Muscle layer of colon (tissue), 2 donors: ENCODE results near the gene PDYN.
"Not testable (repeated sequence)": the region's sequence is repeated elsewhere in the genome, so short reads cannot be mapped to it uniquely, and the experiment has no call there.

ENCODE experiments used
- H3K27ac ChIP-seq: one replicate; pipeline ENCODE4 v1.7.0; 2013; ENCODE audit warnings: low read depth, mild to moderate bottlenecking, low read length, moderate library complexity
- H3K27me3 ChIP-seq, 2 donors: one replicate each; pipeline ENCODE4 v1.7.0; 2013; ENCODE audit warnings: low read length in 2 of 2, mild to moderate bottlenecking in 2 of 2; ENCODE audit not compliant: insufficient read depth in 2 of 2, control insufficient read depth in 1 of 2
- H3K36me3 ChIP-seq: one replicate; pipeline ENCODE4 v1.7.0; 2013; ENCODE audit warnings: mild to moderate bottlenecking, low read length; ENCODE audit not compliant: insufficient read depth
- H3K4me1 ChIP-seq: one replicate; pipeline ENCODE4 v1.7.0; 2013; ENCODE audit warnings: mild to moderate bottlenecking, low read length; ENCODE audit not compliant: insufficient read depth
- H3K4me3 ChIP-seq, 2 donors: one replicate each; pipeline ENCODE4 v1.7.0; 2013; ENCODE audit warnings: low read length in 2 of 2, low read depth in 1 of 2, mild to moderate bottlenecking in 1 of 2, moderate library complexity in 1 of 2
- H3K9ac ChIP-seq: one replicate; pipeline ENCODE4 v1.7.0; 2013; ENCODE audit warnings: low read length
- H3K9me3 ChIP-seq: one replicate; pipeline ENCODE4 v1.7.0; 2013; ENCODE audit warnings: mild to moderate bottlenecking, low read length
- donor health status: abdominal sarcoma.
- donor health status: Adenocarcinoma of cecum.

The PDYN gene

GRCh38 chr20:1993986-1994385 is at the start of gene PDYN:
TSS of gene PDYN (minus strand) at chr20:1994058. CDS start at chr20:1983084, 10,974 bp downstream.
- Histone ChIP-seq H3K36me3 (no peaks in the 10 kb centered on the region), H3K4me3 (no peak within 1 kb of the TSS), H3K9me3 (no peaks in the 10 kb centered on the region), H3K9ac (no peak within 1 kb of the TSS), H3K4me1 (no peaks in the 10 kb centered on the region), H3K27me3 (peaks cover 0 to 24% of the 10 kb centered on the region in 2 donors), H3K27ac (no peak within 1 kb of the TSS)

- H3K27me3 ChIP-seq: no peaks in the 10 kb centered on the region
- no peaks in the 10 kb centered on the region for H3K36me3 ChIP-seq
- H3K9ac ChIP-seq: no peak overlapping the region
- no peak overlapping the region for H3K4me3 ChIP-seq
- no peaks in the 10 kb centered on the region for H3K4me1 ChIP-seq
- no peak overlapping the region for H3K27ac ChIP-seq
- H3K9me3 ChIP-seq: no peaks in the 10 kb centered on the region
These were observed 48.5 kb upstream of the PDYN start for GRCh38 chr20:2042400-2042799.

- H3K4me3 ChIP-seq: no peak overlapping the region
- H3K9me3 ChIP-seq: no peaks in the 10 kb centered on the region
- H3K9ac ChIP-seq: no peak overlapping the region
- no peaks in the 10 kb centered on the region for H3K36me3 ChIP-seq
- H3K27ac ChIP-seq: no peak overlapping the region
- no peaks in the 10 kb centered on the region for H3K4me1 ChIP-seq
- H3K27me3 ChIP-seq: peaks cover 0 to 3% of the 10 kb centered on the region in 2 donors
These were observed 44.3 kb upstream of the PDYN start for GRCh38 chr20:2038161-2038560.

DNA sequence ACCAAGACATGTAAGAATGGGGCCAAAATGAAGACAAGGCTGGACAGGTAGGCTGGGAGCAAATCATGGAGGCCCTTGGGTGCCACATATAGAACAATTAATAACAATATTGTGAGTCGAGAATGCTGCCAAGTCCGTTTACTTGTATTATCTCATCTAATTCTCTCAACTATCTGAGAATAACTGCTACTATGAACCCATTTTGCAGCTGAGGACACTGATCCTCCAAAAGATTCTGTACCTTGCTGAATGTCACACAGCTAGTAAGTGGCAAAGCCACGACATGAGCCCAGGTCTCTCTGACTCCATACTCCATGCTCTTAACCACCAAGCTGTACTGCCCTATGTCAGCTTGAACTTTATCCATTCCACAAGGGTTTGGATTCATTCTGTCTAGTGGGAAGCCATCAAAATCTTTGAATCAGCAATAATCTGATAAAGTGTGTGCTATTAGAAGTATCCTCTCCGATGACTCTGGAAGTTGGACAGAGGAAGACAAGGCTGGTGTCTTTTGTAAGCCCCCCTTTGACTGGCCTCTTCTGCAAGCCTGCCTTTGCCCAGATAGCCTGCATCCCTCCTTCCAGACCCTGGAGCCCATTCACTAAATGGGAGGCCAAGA is 43.5 kb upstream of the PDYN start:
- H3K36me3 ChIP-seq: no peaks in the 10 kb centered on the region
- no peaks in the 10 kb centered on the region for H3K9me3 ChIP-seq
- H3K27me3 ChIP-seq: peaks cover 0 to 3% of the 10 kb centered on the region in 2 donors
- no peak overlapping the region for H3K27ac ChIP-seq
- no peaks in the 10 kb centered on the region for H3K4me1 ChIP-seq
- H3K9ac ChIP-seq: no peak overlapping the region
- H3K4me3 ChIP-seq: no peak overlapping the region

DNA sequence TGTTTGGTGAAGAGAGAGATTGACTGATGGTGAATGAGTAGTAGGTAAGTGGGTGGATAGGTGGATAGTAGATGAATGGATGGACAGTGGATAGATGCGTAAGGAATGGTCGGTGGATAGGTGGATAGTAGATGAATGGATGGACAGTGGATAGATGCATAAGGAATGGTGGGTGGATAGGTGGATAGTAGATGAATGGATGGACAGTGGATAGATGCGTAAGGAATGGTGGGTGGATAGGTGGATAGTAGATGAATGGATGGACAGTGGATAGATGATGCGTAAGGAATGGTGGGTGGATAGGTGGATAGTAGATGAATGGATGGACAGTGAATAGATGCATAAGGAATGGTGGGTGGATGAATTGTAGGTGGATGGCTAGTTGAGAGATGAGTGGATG is 42.5 kb upstream of the PDYN start:
- H3K27me3 ChIP-seq: not testable (repeated sequence)

GRCh38 chr20:2032168-2032567 is 38.3 kb upstream of the PDYN start:
- no peaks in the 10 kb centered on the region for H3K9me3 ChIP-seq
- no peak overlapping the region for H3K27ac ChIP-seq
- no peaks in the 10 kb centered on the region for H3K4me1 ChIP-seq
- no peak overlapping the region for H3K9ac ChIP-seq
- peaks cover 0 to 3% of the 10 kb centered on the region in 2 donors for H3K27me3 ChIP-seq
- no peaks in the 10 kb centered on the region for H3K36me3 ChIP-seq
- H3K4me3 ChIP-seq: no peak overlapping the region

More for the DNA sequence above, 42.5 kb upstream of the PDYN start:
- not testable (repeated sequence) for H3K36me3 ChIP-seq, H3K27ac ChIP-seq, H3K9ac ChIP-seq, H3K9me3 ChIP-seq, H3K4me1 ChIP-seq, H3K4me3 ChIP-seq

GRCh38 chr20:2026514-2026913 is 32.7 kb upstream of the PDYN start:
- no peaks in the 10 kb centered on the region for H3K27me3 ChIP-seq
- no peaks in the 10 kb centered on the region for H3K4me1 ChIP-seq
- no peaks in the 10 kb centered on the region for H3K36me3 ChIP-seq
- no peak overlapping the region for H3K9ac ChIP-seq
- H3K27ac ChIP-seq: no peak overlapping the region
- H3K4me3 ChIP-seq: no peak overlapping the region
- H3K9me3 ChIP-seq: peaks cover 6% of the 10 kb centered on the region

DNA sequence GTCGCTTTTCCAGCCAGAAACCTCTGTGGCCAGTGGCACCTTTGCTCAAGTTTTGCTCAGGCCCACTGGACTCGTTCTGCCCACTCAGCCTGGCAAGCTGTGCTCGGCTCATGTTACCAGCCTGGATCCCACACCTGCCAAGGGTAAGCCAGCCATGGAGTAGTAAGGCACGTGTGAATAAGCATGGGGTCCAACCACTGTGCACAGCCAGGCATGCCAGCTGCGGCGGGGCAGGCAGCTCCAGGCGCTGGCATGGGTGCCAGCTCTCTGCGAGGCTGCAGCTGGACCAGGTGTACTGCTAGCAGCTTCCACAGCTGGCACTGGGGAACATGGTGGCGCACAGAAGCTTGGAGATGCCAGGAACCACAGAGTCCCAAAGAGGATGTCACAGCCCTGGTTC is 32.1 kb upstream of the PDYN start:
- Histone ChIP-seq H3K27me3 (no peaks in the 10 kb centered on the region), H3K27ac (no peak overlapping the region), H3K4me1 (no peaks in the 10 kb centered on the region), H3K9ac (no peak overlapping the region), H3K9me3 (peaks cover 6% of the 10 kb centered on the region), H3K36me3 (no peaks in the 10 kb centered on the region), H3K4me3 (no peak overlapping the region)

DNA sequence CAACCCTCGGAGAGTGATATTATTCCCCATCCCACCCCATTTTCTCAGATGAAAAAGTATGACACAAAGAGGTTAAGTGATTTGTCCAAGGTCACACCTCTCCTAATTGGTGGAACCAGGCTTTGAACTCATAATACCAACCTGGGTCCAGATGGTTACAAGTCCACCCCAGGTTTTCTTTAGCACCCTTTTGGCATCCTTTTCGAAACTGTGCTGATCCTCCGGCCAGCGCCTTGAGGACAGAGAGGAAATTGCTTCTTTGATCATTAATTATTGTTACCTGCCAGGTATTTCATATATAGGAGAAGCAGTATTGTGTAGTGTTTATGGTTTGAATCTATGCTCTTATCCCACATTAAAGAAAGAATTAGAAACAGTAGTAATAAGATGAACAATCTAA is 29.3 kb upstream of the PDYN start:
- H3K36me3 ChIP-seq: no peaks in the 10 kb centered on the region
- no peak overlapping the region for H3K27ac ChIP-seq
- no peak overlapping the region for H3K4me3 ChIP-seq
- H3K9ac ChIP-seq: no peak overlapping the region
- no peaks in the 10 kb centered on the region for H3K27me3 ChIP-seq
- no peaks in the 10 kb centered on the region for H3K4me1 ChIP-seq
- H3K9me3 ChIP-seq: peaks cover 6% of the 10 kb centered on the region

DNA sequence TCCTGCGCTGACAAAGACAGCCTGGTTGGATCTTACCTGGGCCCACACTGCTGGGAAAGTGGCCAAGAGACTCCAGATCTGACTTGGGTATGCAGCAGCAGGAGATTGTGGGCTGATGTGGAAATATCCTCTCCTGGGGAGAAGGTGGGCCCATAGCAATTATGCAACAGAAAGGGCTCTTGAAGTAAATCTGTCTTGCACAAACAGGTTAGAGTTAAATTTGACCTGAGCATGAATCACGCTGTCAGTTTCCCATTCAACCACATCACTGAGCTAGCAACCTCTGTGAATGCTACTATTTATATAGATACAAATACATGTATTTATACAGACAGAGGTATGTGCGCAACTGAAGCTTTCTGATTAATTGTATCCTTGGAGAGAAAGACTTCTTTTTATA is 28.3 kb upstream of the PDYN start:
- H3K36me3 ChIP-seq: no peaks in the 10 kb centered on the region
- peaks cover 6% of the 10 kb centered on the region for H3K9me3 ChIP-seq
- H3K27ac ChIP-seq: no peak overlapping the region
- no peaks in the 10 kb centered on the region for H3K4me1 ChIP-seq
- no peaks in the 10 kb centered on the region for H3K27me3 ChIP-seq
- H3K9ac ChIP-seq: no peak overlapping the region
- no peak overlapping the region for H3K4me3 ChIP-seq

DNA sequence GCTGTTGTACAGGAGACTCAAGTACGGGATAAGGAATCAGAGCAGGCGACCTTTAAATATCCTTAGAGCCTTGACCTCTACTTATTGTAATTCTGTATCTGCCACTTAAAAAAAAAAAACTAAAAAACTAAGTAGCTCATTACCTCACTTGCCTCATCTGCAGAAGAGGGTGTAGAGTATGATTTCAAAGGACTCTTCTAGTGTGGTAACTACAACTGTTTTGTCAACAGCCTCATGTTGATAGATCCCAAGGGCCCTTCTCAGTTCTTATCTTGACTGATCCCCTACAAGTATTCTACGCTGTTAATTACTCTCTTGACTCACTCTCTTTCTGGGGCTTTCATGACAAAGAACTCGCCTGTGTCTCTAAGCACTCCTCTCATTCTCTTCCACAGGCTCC is 16.7 kb upstream of the PDYN start:
- Histone ChIP-seq H3K4me1 (no peaks in the 10 kb centered on the region), H3K36me3 (no peaks in the 10 kb centered on the region), H3K27me3 (peaks cover 0 to 9% of the 10 kb centered on the region in 2 donors), H3K9me3 (no peaks in the 10 kb centered on the region), H3K9ac (no peak overlapping the region), H3K4me3 (no peak overlapping the region), H3K27ac (no peak overlapping the region)
